ENCODE data around the gene PSMD10.

Gene PSMD10

DNA sequence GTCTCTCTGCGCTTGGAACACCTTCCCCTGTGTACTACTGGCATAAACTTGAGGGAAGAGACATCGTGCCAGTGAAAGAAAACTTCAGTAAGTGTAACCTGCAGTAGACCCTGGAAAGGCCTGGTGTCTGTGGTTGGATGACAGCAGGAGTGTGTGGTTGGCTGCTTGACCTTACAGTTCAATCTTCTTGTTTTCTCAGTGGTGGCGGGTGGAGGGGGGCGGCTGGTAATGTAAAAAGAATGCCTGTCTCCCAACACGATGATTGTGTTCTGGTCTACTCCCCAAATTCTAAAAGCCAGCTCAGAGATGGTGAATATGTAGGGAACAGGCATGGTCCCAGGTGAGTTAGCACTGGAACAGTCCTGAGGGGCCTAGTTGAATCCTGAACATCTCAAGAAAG is 18.6 kb downstream of the PSMD10 start:
- no peak for DNase-seq (ENCODE audit: low read depth in 2 of 2)

DNA sequence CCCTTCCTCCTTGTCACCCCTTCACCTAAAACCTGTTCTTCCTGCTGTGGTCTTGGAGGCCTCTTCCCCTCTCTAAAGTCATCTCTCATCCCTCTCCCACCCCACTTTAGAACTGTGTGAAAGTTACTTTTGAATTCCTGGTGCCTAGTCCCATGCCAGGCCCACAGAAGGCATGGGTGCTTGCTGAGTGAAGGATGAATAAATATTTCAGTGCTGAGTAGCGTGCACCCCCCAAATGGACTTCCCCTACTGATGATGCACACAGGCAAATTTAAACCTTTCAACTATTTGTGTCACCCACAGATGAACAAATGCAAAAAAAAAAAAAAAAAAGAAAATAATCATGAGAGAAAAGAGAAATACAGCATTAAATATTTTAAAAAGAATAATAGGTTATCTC is 19.8 kb downstream of the PSMD10 start:
- no peak for DNase-seq (ENCODE audit: low read depth in 2 of 2)

DNA sequence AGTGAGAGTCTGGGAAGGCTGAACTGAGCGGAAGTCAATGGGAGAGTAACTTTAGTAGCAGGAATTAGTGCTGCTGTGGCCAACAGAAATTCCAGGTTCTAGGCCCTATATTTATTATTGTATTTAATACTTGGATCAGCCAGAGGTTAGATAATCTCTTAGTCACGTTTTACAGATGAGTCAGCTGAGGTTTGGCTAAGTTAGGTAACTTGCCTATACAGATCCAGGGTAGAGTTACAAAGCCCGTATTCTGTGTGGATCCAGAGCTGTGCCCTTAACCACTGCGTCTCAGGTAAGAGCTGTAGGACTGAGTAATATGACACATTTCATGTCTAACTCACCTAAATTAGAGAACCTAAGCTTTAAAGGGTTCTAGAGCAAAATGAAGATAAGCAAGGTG is 20.5 kb downstream of the PSMD10 start:
- no peak for DNase-seq (ENCODE audit: low read depth in 2 of 2)

DNA sequence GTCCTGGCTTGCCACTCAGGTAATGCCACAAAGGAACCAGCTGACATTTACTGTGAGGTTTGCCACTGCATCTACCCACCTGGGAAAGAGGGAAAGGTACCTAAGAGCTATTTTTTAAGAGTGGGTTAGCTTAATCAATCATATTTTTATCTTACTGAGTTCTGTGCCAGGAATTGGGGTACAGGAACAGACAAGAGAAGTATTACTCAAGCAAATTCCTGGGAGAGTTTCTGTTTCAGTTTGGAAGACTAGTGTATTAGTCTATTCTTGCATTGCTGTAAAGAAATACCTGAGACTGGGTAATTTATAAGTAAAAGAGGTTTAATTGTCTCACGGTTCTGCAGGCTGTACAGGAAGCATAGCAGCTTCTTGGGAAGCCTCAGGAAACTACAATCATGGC is 23.2 kb downstream of the PSMD10 start:
- no peak for DNase-seq (ENCODE audit: low read depth in 2 of 2)

DNA sequence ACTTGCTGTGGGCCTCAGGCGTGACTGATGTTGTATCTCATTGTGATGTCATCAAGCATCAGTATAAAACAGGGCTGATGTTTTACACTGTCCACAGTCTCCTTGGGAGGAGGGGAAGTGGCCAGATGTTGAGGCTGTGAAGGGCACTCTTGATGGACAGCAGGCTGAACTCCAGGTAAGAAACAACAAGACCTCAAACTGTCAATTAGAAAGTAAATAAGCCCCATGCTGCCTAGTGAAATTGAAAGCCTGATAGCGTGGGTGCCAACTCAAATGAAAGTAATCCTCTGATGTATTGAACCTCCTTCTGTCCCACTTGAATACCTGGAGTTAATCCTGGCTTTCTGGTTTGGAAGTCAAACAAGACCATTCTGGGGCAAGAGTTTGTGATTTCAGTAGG is 26.7 kb downstream of the PSMD10 start:
- DNase-seq (ENCODE audit: low read depth in 2 of 2), result no peak

DNA sequence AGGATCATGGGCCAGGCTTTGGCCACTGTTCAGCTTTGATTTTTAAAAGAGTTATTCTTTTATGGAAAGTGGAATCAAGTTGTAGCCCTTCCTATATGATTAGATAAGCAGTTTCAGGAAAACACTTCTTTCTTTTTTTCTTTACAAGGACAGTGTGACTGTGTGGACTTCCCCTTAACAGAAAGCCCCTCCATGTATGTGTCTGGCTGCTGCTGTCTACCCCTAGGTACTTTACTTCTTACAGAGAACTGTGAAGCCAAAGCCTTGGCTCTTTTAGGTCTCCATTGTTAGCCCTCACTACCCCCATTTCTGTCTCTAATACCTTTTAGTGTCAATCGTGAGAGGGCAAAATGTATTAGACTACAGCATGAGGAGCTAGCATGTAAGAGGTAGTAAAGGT is 27.3 kb downstream of the PSMD10 start:
- no peak for DNase-seq (ENCODE audit: low read depth in 2 of 2)

DNA sequence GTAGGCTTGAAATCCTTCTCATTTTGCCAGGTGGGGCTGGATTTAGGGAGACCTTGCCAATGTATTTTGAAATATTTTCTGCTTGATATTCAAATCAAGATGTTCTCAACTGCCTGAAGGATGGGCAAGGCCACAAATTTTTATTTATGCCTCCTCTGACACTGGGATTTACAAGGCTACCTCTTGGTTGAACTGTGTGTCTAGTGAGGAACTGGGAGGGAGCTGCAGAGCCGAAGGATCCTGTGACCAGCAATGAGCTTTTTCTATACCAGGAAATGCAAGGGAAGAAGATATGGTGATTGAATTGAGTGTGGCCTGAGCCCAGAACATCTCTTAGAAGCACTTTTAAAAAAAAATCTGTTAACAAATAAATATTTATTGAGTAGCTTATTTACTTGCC is 31.5 kb downstream of the PSMD10 start:
- no peak for DNase-seq (ENCODE audit: low read depth in 2 of 2)

- no peak for DNase-seq (ENCODE audit: low read depth in 2 of 2)
Observed at GRCh38 chrX:108055546-108055945, 35.8 kb downstream of the PSMD10 start.

DNA sequence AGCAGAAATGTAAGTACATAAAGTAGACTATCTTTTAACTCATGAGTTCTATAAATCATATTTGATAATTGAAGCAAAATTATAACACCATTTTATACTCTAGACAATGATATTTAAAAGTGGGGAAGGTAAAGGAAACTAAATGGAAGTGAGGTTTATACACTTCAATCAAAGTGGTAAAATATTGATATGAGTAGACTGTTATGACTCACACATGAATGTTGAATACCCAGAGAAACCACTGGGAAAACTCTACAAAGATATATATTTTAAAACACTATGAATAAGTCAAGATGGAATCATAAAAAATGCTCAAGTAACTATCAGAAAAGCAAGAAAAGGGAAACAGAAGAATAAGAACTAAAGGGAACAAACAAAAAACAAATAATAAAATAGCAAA is 38.1 kb downstream of the PSMD10 start:
- DNase-seq (ENCODE audit: low read depth in 2 of 2), result no peak

DNA sequence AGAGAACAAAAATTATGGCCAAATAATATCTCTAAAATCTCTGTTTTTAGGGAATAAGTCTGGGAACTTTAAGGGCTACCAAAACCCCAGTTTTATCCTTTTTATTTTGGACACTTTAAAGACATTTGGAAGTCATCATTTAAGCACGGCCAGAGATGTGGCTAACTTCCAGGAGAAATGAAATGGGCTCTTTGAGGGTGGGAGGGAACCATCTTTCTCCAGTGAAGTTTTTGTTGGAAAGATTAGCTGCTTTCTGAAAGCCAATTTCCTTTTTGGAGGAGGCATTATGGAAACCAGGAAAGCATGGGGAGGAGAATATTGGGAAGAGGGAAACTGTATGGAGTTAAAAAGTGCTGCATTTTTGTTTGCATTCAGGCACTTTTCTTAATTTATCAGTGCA is 41.7 kb downstream of the PSMD10 start:
- DNase-seq (ENCODE audit: low read depth in 2 of 2), result no peak

GRCh38 chrX:108044554-108045256 is 46.6 kb downstream of the PSMD10 start, which contains the start of gene VSIG1:
VSIG1 (plus strand) TSS chrX:108045065; CDS start chrX:108045131, 66 bp downstream.
- DNase-seq (ENCODE audit: low read depth in 2 of 2), result no peak

- no peak for DNase-seq (ENCODE audit: low read depth in 2 of 2)
Observed at GRCh38 chrX:108036298-108036973, 54.9 kb downstream of the PSMD10 start.

DNA sequence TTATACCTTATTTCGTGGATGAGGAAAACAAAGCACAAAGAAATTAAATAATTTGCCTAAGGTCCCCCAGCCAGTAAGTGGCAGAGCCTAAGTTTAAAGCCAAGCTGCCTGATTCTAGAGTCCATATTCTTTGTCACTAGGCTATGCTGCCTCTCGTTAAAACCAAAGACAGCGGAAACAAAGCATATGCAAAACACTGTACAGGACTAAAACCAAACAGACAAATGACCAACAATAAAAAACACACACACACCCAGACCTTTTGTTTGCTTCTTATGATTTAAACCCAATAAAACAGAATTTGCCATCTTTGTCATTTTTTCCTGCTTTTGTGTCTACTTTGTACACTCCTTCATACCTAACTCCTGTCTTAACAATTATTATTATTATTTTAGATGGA is 56.6 kb downstream of the PSMD10 start:
- DNase-seq (ENCODE audit: low read depth in 2 of 2), result no peak

All from stimulated activated CD4-positive, alpha-beta T cell treated with anti-CD3 and anti-CD28 coated beads, Interleukin-1b, Interleukin-23, amount 100 ng/mL, for 1 hour (primary cell).